ENCODE results near the gene LCA5L.
A peak's percentile ranks its signal among the peaks of the same experiment; 100 is the strongest.
"Not testable (repeated sequence)": the region's sequence is repeated elsewhere in the genome, so short reads cannot be mapped to it uniquely, and the experiment has no call there.

Gene LCA5L

DNA sequence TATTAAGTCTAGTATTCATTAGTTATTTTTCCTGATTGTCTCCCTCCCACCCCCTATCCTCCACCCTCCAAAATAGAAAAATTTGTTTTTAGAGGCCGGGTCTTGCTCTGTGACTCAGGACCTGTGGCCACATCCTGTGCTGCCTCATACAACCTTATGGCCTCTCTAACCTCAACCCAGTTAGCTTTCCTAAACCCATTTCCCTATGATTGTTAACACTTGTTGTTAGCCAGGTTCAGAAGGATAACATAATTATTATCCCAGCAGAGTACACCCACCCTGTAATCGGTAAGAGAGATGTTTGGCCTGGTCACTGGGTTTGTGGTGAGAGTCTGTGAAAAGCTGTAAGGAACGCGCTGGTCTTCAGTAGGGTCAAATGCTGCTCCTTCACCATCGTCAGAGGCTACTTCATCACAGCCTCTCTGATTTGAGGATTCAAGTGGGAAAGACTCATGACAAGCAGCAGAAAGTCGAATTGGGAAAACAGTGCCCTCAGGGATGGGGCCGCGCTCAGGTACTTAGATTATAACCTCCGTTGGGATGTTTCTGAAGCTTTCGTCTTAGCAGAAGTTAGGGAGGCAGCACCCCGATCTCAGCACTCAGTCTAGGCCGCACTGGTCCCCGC, 60.8 kb downstream of the LCA5L start:
- no peak for ATAC-seq
- no peak for TF ChIP-seq ZNF70 (CRISPR knock-in tag; IDR thresholded peaks at IDR 0.05)
- no peak for TF ChIP-seq ARNTL (CRISPR knock-in tag; IDR thresholded peaks at IDR 0.05; ENCODE audit: borderline replicate concordance, low read depth)
- no peak for TF ChIP-seq TCF4 (CRISPR knock-in tag; IDR thresholded peaks at IDR 0.05; ENCODE audit: borderline replicate concordance)
- no peak for TF ChIP-seq BACH2 (CRISPR knock-in tag; IDR thresholded peaks at IDR 0.05; ENCODE audit: borderline replicate concordance)
- no peak for TF ChIP-seq PPARA (CRISPR knock-in tag; IDR thresholded peaks at IDR 0.05; ENCODE audit: borderline replicate concordance)
- no peak for TF ChIP-seq SNAI2 (CRISPR knock-in tag; IDR thresholded peaks at IDR 0.05)
- TF ChIP-seq, protein P1, sequence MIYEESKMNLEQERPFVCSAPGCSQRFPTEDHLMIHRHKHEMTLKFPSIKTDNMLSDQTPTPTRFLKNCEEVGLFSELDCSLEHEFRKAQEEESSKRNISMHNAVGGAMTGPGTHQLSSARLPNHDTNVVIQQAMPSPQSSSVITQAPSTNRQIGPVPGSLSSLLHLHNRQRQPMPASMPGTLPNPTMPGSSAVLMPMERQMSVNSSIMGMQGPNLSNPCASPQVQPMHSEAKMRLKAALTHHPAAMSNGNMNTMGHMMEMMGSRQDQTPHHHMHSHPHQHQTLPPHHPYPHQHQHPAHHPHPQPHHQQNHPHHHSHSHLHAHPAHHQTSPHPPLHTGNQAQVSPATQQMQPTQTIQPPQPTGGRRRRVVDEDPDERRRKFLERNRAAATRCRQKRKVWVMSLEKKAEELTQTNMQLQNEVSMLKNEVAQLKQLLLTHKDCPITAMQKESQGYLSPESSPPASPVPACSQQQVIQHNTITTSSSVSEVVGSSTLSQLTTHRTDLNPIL (CRISPR knock-in tag; IDR thresholded peaks at IDR 0.05; ENCODE audit: low read depth): no peak
- TF ChIP-seq, protein P2, sequence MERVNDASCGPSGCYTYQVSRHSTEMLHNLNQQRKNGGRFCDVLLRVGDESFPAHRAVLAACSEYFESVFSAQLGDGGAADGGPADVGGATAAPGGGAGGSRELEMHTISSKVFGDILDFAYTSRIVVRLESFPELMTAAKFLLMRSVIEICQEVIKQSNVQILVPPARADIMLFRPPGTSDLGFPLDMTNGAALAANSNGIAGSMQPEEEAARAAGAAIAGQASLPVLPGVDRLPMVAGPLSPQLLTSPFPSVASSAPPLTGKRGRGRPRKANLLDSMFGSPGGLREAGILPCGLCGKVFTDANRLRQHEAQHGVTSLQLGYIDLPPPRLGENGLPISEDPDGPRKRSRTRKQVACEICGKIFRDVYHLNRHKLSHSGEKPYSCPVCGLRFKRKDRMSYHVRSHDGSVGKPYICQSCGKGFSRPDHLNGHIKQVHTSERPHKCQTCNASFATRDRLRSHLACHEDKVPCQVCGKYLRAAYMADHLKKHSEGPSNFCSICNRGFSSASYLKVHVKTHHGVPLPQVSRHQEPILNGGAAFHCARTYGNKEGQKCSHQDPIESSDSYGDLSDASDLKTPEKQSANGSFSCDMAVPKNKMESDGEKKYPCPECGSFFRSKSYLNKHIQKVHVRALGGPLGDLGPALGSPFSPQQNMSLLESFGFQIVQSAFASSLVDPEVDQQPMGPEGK (CRISPR knock-in tag; IDR thresholded peaks at IDR 0.05; ENCODE audit: borderline replicate concordance): no peak
- TF ChIP-seq ZC3H10 (CRISPR knock-in tag; IDR thresholded peaks at IDR 0.05): no peak
- TF ChIP-seq, protein P3, sequence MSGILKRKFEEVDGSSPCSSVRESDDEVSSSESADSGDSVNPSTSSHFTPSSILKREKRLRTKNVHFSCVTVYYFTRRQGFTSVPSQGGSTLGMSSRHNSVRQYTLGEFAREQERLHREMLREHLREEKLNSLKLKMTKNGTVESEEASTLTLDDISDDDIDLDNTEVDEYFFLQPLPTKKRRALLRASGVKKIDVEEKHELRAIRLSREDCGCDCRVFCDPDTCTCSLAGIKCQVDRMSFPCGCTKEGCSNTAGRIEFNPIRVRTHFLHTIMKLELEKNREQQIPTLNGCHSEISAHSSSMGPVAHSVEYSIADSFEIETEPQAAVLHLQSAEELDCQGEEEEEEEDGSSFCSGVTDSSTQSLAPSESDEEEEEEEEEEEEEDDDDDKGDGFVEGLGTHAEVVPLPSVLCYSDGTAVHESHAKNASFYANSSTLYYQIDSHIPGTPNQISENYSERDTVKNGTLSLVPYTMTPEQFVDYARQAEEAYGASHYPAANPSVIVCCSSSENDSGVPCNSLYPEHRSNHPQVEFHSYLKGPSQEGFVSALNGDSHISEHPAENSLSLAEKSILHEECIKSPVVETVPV (CRISPR knock-in tag; IDR thresholded peaks at IDR 0.05): no peak
- TF ChIP-seq, protein P4, sequence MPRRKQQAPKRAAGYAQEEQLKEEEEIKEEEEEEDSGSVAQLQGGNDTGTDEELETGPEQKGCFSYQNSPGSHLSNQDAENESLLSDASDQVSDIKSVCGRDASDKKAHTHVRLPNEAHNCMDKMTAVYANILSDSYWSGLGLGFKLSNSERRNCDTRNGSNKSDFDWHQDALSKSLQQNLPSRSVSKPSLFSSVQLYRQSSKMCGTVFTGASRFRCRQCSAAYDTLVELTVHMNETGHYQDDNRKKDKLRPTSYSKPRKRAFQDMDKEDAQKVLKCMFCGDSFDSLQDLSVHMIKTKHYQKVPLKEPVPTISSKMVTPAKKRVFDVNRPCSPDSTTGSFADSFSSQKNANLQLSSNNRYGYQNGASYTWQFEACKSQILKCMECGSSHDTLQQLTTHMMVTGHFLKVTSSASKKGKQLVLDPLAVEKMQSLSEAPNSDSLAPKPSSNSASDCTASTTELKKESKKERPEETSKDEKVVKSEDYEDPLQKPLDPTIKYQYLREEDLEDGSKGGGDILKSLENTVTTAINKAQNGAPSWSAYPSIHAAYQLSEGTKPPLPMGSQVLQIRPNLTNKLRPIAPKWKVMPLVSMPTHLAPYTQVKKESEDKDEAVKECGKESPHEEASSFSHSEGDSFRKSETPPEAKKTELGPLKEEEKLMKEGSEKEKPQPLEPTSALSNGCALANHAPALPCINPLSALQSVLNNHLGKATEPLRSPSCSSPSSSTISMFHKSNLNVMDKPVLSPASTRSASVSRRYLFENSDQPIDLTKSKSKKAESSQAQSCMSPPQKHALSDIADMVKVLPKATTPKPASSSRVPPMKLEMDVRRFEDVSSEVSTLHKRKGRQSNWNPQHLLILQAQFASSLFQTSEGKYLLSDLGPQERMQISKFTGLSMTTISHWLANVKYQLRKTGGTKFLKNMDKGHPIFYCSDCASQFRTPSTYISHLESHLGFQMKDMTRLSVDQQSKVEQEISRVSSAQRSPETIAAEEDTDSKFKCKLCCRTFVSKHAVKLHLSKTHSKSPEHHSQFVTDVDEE (CRISPR knock-in tag; IDR thresholded peaks at IDR 0.05): no peak
- no peak for TF ChIP-seq ZNF8 (CRISPR knock-in tag; IDR thresholded peaks at IDR 0.05)
- no peak for TF ChIP-seq ESRRG (CRISPR knock-in tag; IDR thresholded peaks at IDR 0.05)
- no peak for TF ChIP-seq TOX (CRISPR knock-in tag; IDR thresholded peaks at IDR 0.05; ENCODE audit: borderline replicate concordance)

DNA sequence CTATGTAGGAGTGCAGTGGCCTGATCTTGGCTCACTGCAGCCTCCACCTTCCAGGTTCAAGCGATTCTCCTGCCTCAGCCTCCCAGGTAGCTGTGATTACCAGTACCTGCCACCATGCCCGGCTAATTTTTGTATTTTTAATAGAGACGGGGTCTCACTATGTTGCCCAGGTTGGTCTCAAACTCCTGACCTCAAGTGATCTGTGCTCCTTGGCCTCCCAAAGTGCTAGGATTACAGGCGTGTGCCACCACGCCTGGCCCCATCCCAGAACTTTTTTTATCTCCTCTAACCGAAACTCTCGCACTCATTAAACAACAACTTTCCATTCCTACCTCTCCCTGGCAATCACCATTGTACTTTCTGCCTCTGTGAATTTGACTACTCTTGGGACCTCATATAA, 63.5 kb downstream of the LCA5L start:
- not testable (repeated sequence) for ATAC-seq

DNA sequence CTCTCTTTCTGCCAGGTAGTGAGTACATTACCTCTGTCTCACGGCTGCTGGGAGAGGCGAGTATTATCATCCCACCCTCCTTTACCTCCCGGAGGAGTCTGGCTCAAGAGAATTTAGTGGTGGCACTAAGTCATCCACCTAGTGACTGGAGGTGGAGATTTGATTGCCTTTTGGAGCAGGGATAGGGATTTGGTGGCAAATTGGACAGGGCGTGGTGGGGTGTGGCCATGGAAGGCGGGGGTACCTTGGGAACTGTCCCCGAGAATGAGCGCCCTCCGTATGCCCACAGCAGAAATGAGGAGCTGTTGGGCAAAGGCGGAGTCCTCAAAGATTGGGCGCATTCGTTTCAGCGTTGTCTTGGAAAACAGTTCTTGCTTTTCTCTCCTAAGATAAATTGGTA, 64.6 kb downstream of the LCA5L start:
- no peak for TF ChIP-seq ZNF8 (CRISPR knock-in tag; IDR thresholded peaks at IDR 0.05)
- no peak for TF ChIP-seq OSR1 (CRISPR knock-in tag; IDR thresholded peaks at IDR 0.05)
- TF ChIP-seq, protein P5, sequence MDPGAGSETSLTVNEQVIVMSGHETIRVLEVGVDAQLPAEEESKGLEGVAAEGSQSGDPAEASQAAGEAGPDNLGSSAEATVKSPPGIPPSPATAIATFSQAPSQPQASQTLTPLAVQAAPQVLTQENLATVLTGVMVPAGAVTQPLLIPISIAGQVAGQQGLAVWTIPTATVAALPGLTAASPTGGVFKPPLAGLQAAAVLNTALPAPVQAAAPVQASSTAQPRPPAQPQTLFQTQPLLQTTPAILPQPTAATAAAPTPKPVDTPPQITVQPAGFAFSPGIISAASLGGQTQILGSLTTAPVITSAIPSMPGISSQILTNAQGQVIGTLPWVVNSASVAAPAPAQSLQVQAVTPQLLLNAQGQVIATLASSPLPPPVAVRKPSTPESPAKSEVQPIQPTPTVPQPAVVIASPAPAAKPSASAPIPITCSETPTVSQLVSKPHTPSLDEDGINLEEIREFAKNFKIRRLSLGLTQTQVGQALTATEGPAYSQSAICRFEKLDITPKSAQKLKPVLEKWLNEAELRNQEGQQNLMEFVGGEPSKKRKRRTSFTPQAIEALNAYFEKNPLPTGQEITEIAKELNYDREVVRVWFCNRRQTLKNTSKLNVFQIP (CRISPR knock-in tag; IDR thresholded peaks at IDR 0.05; ENCODE audit: borderline replicate concordance, low read depth): no peak
- no peak for TF ChIP-seq ARNTL (CRISPR knock-in tag; IDR thresholded peaks at IDR 0.05; ENCODE audit: borderline replicate concordance, low read depth)
- TF ChIP-seq SNAI2 (CRISPR knock-in tag; IDR thresholded peaks at IDR 0.05): no peak
- peak; percentile 26 for ATAC-seq

DNA sequence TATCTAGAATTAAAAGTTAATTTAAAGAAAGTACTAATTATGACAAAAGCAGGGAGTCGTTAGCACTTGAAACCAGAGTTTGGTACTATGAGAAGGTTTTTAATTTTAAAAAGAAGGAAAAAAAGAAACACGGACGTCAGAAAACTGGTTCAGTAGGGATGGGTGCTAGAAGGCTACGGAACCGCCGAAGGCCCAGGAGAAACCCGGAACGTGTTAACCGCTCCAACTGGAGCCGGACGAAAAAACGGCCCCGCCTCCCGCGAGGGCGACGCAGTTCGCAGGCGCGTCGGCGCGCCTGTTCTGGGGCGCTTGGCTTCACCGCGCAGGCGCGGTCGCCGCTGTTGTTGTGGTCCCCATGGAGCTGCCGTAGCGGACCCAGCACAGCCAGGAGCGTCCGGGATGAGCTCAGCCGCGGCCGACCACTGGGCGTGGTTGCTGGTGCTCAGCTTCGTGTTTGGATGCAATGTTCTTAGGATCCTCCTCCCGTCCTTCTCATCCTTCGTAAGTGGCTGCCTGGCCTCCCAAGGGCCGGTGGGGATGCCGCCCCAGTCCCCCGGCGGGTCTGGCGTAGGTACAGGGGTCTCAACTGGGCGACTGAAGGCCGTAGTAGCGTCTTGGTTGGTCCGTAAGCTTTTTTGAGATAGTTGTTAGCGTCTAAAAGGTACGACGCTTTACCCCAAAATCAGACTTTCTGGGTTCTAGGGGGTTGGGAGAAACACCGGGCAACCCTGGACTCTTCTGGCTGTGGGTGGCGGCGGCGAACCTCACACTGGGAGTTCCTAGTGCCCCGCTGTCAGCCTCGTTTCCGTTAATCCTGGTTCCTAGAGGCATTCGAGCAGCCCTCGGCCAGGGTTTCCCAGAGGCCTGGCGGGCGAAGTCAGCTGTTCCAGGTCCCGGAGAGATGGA, 65.3 kb downstream of the LCA5L start:
- peak; percentile 99 for ATAC-seq
- no peak for TF ChIP-seq CSDC2 (CRISPR knock-in tag; IDR thresholded peaks at IDR 0.05)
